Measurements from ENCODE around the gene ADGRG6.
"Not testable (repeated sequence)": the region's sequence is repeated elsewhere in the genome, so short reads cannot be mapped to it uniquely, and the experiment has no call there.

The ADGRG6 gene

GRCh38 chr6:142335415-142335814, 33.6 kb downstream of the ADGRG6 start:
- no peak overlapping the region for H3K4me3 Mint-ChIP-seq
- H3K27ac Mint-ChIP-seq, result no peak overlapping the region

GRCh38 chr6:142336183-142336582, 34.4 kb downstream of the ADGRG6 start:
- Mint-ChIP-seq H3K4me1 (ENCODE audit: low read depth) (peaks cover 2% of the 10 kb centered on the region), H3K9me3 (no peaks in the 10 kb centered on the region), H3K36me3 (ENCODE audit: low read depth) (no peaks in the 10 kb centered on the region), H3K27ac (no peak overlapping the region), H3K4me3 (no peak overlapping the region), H3K27me3 (ENCODE audit: low read depth) (peaks cover 3% of the 10 kb centered on the region)
- no peak for DNase-seq (ENCODE audit: low spot score)

More at GRCh38 chr6:142335415-142335814, 33.6 kb downstream of the ADGRG6 start:
- no peak for DNase-seq (ENCODE audit: low spot score)
- H3K27me3 Mint-ChIP-seq (ENCODE audit: low read depth), result no peaks in the 10 kb centered on the region
- no peaks in the 10 kb centered on the region for H3K9me3 Mint-ChIP-seq
- no peaks in the 10 kb centered on the region for H3K36me3 Mint-ChIP-seq (ENCODE audit: low read depth)
- H3K4me1 Mint-ChIP-seq (ENCODE audit: low read depth), result peaks cover 2% of the 10 kb centered on the region

- Mint-ChIP-seq H3K4me1 (ENCODE audit: low read depth) (no peaks in the 10 kb centered on the region), H3K4me3 (no peak overlapping the region), H3K27ac (no peak overlapping the region), H3K9me3 (no peaks in the 10 kb centered on the region), H3K36me3 (ENCODE audit: low read depth) (no peaks in the 10 kb centered on the region), H3K27me3 (ENCODE audit: low read depth) (peaks cover 3% of the 10 kb centered on the region)
- no peak for DNase-seq (ENCODE audit: low spot score)
Measured at GRCh38 chr6:142336787-142337186, 35.0 kb downstream of the ADGRG6 start.

- no peak overlapping the region for H3K4me3 Mint-ChIP-seq
- DNase-seq (ENCODE audit: low spot score), result no peak
- no peak overlapping the region for H3K27ac Mint-ChIP-seq
- H3K36me3 Mint-ChIP-seq (ENCODE audit: low read depth), result no peaks in the 10 kb centered on the region
- H3K4me1 Mint-ChIP-seq (ENCODE audit: low read depth), result no peaks in the 10 kb centered on the region
- peaks cover 5% of the 10 kb centered on the region for H3K27me3 Mint-ChIP-seq (ENCODE audit: low read depth)
- H3K9me3 Mint-ChIP-seq, result no peaks in the 10 kb centered on the region
Measured at GRCh38 chr6:142339113-142339512, 37.3 kb downstream of the ADGRG6 start.

GRCh38 chr6:142339968-142340658, 38.3 kb downstream of the ADGRG6 start:
- Mint-ChIP-seq H3K9me3 (no peaks in the 10 kb centered on the region), H3K4me1 (ENCODE audit: low read depth) (no peaks in the 10 kb centered on the region), H3K27ac (no peak overlapping the region), H3K4me3 (no peak overlapping the region), H3K27me3 (ENCODE audit: low read depth) (peaks cover 8% of the 10 kb centered on the region), H3K36me3 (ENCODE audit: low read depth) (no peaks in the 10 kb centered on the region)
- DNase-seq (ENCODE audit: low spot score), result no peak

GRCh38 chr6:142341855-142342330, 40.1 kb downstream of the ADGRG6 start:
- H3K9me3 Mint-ChIP-seq, result no peaks in the 10 kb centered on the region
- no peak overlapping the region for H3K4me3 Mint-ChIP-seq
- no peaks in the 10 kb centered on the region for H3K4me1 Mint-ChIP-seq (ENCODE audit: low read depth)
- peaks cover 8% of the 10 kb centered on the region for H3K27me3 Mint-ChIP-seq (ENCODE audit: low read depth)
- H3K27ac Mint-ChIP-seq, result no peak overlapping the region
- no peak for DNase-seq (ENCODE audit: low spot score)
- no peaks in the 10 kb centered on the region for H3K36me3 Mint-ChIP-seq (ENCODE audit: low read depth)

GRCh38 chr6:142342986-142343385, 41.2 kb downstream of the ADGRG6 start:
- H3K27me3 Mint-ChIP-seq (ENCODE audit: low read depth), result peaks cover 8% of the 10 kb centered on the region
- H3K4me1 Mint-ChIP-seq (ENCODE audit: low read depth), result no peaks in the 10 kb centered on the region

GRCh38 chr6:142343938-142344337, 42.1 kb downstream of the ADGRG6 start:
- H3K9me3 Mint-ChIP-seq, result no peaks in the 10 kb centered on the region
- no peak overlapping the region for H3K4me3 Mint-ChIP-seq
- H3K27me3 Mint-ChIP-seq (ENCODE audit: low read depth), result peaks cover 8% of the 10 kb centered on the region
- no peaks in the 10 kb centered on the region for H3K4me1 Mint-ChIP-seq (ENCODE audit: low read depth)
- H3K36me3 Mint-ChIP-seq (ENCODE audit: low read depth), result no peaks in the 10 kb centered on the region
- no peak for DNase-seq (ENCODE audit: low spot score)
- H3K27ac Mint-ChIP-seq, result no peak overlapping the region

More at GRCh38 chr6:142342986-142343385, 41.2 kb downstream of the ADGRG6 start:
- Mint-ChIP-seq H3K36me3 (ENCODE audit: low read depth) (no peaks in the 10 kb centered on the region), H3K27ac (no peak overlapping the region), H3K9me3 (no peaks in the 10 kb centered on the region), H3K4me3 (no peak overlapping the region)
- DNase-seq (ENCODE audit: low spot score), result no peak

- Mint-ChIP-seq H3K4me3 (no peak overlapping the region), H3K36me3 (ENCODE audit: low read depth) (no peaks in the 10 kb centered on the region), H3K27me3 (ENCODE audit: low read depth) (peaks cover 8% of the 10 kb centered on the region), H3K9me3 (no peaks in the 10 kb centered on the region), H3K4me1 (ENCODE audit: low read depth) (no peaks in the 10 kb centered on the region), H3K27ac (no peak overlapping the region)
- DNase-seq (ENCODE audit: low spot score), result no peak
Measured at GRCh38 chr6:142345261-142345660, 43.5 kb downstream of the ADGRG6 start.

- H3K4me1 Mint-ChIP-seq (ENCODE audit: low read depth); DNase-seq (ENCODE audit: low spot score); H3K27ac Mint-ChIP-seq; H3K9me3 Mint-ChIP-seq; H3K27me3 Mint-ChIP-seq (ENCODE audit: low read depth); H3K36me3 Mint-ChIP-seq (ENCODE audit: low read depth); H3K4me3 Mint-ChIP-seq: not testable (repeated sequence)
Measured at GRCh38 chr6:142346166-142346565, 44.4 kb downstream of the ADGRG6 start.

- Mint-ChIP-seq H3K9me3 (no peaks in the 10 kb centered on the region), H3K4me1 (ENCODE audit: low read depth) (no peaks in the 10 kb centered on the region), H3K36me3 (ENCODE audit: low read depth) (no peaks in the 10 kb centered on the region), H3K27ac (no peak overlapping the region), H3K4me3 (no peak overlapping the region), H3K27me3 (ENCODE audit: low read depth) (peaks cover 2% of the 10 kb centered on the region)
- DNase-seq (ENCODE audit: low spot score), result no peak
Measured at GRCh38 chr6:142349215-142349823, 47.5 kb downstream of the ADGRG6 start.

GRCh38 chr6:142350309-142350708, 48.5 kb downstream of the ADGRG6 start:
- Mint-ChIP-seq H3K4me1 (ENCODE audit: low read depth) (no peaks in the 10 kb centered on the region), H3K9me3 (no peaks in the 10 kb centered on the region), H3K27ac (no peak overlapping the region), H3K36me3 (ENCODE audit: low read depth) (no peaks in the 10 kb centered on the region), H3K27me3 (ENCODE audit: low read depth) (no peaks in the 10 kb centered on the region), H3K4me3 (no peak overlapping the region)
- DNase-seq (ENCODE audit: low spot score), result no peak

GRCh38 chr6:142353690-142354089, 51.9 kb downstream of the ADGRG6 start:
- Mint-ChIP-seq H3K4me1 (ENCODE audit: low read depth) (no peaks in the 10 kb centered on the region), H3K4me3 (no peak overlapping the region), H3K27me3 (ENCODE audit: low read depth) (no peaks in the 10 kb centered on the region), H3K27ac (no peak overlapping the region), H3K36me3 (ENCODE audit: low read depth) (no peaks in the 10 kb centered on the region), H3K9me3 (no peaks in the 10 kb centered on the region)
- no peak for DNase-seq (ENCODE audit: low spot score)

- H3K4me1 Mint-ChIP-seq (ENCODE audit: low read depth), result no peaks in the 10 kb centered on the region
Measured at GRCh38 chr6:142354650-142355049, 52.8 kb downstream of the ADGRG6 start.

More at GRCh38 chr6:142354650-142355049, 52.8 kb downstream of the ADGRG6 start:
- Mint-ChIP-seq H3K36me3 (ENCODE audit: low read depth) (no peaks in the 10 kb centered on the region), H3K27ac (no peak overlapping the region), H3K9me3 (no peaks in the 10 kb centered on the region), H3K4me3 (no peak overlapping the region), H3K27me3 (ENCODE audit: low read depth) (no peaks in the 10 kb centered on the region)
- DNase-seq (ENCODE audit: low spot score), result no peak
